Measurements from ENCODE around the gene HSP90AB1.

DNA sequence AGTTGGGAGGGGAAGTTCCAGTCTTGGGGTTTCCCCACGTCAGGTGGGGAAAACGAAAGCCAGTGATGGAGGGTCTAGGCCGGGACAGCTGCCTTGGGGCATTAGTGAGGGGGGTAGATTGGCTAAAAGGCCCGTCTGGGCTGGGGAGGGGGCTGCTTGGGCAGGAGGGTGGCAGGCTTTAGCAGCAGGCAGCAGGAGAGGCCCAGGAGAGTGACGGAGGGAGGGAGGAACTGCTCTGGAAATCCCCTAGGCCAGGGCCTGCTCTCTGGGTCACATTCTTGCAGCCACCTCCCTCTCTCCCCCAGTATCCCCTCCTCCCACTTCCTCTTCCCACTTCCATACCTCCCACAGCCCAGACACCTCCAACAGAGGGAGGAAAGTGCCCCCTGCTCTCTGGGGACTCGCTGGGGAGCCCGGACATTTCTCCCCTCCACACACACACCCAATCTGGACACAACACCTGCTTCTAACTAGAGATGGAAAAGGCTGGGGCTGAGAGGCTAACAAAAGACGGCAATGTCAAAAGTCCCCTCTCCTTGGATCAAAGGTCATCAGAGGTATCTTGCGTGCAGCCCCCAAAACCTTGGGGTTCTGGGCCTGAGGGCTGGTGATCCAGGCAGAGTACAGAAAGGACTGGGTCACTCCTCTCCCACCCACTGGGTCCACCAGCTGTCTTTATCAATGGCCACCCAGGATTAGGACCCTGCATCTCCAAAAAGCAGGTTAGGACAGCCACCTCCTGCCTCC is 16.6 kb downstream of the HSP90AB1 start:
- TF ChIP-seq CTCF (IDR thresholded peaks at IDR 0.05) (no peak), POLR2AphosphoS5 (IDR thresholded peaks at IDR 0.05; ENCODE audit: insufficient read depth in 1 of 2, low read depth in 1 of 2) (no peak)
